HEK293 (cell line): ENCODE results near the gene CCDC9B.
A peak's percentile ranks its signal among the peaks of the same experiment; 100 is the strongest.

Experiments used
- CTCF ChIA-PET: fragments of 350-600 bp; formaldehyde crosslinking; extraction: SDS; loops from one replicate; lab custom pipeline; 2021; ENCODE audit warnings: antibody characterized with exemption; lab: Yijun Ruan, JAX
- POLR2A ChIA-PET: fragments of 300-600 bp; formaldehyde crosslinking; extraction: SDS; loops from one replicate; lab custom pipeline; 2020; ENCODE audit warnings: antibody characterized with exemption, inconsistent platforms; lab: Yijun Ruan, JAX
- H3K27ac ChIP-seq: fragments of 200-500 bp; sonication (Bioruptor generic); 2 replicates; pipeline ENCODE4 v1.5.1; 2014; ENCODE audit warnings: low read depth, low read length, control low read depth, inconsistent platforms; ENCODE audit errors: extremely low read depth
- H3K36me3 ChIP-seq, 2 experiments: fragments of 200-500 bp in 1 of 2; sonication (Bioruptor generic) in 1 of 2; 1 replicate in 1 of 2; 2 replicates in 1 of 2; pipeline ENCODE4 v1.5.1; 2014 to 2017; ENCODE audit warnings: inconsistent platforms in 2 of 2, low read length in 2 of 2; ENCODE audit not compliant: control insufficient read depth in 2 of 2, insufficient read depth in 1 of 2
- H3K4me1 ChIP-seq: fragments of 200-500 bp; sonication (Bioruptor generic); 2 replicates; pipeline ENCODE4 v1.5.1; 2014; ENCODE audit warnings: mild to moderate bottlenecking, low read length, inconsistent platforms; ENCODE audit not compliant: control insufficient read depth, insufficient read depth
- H3K4me3 ChIP-seq: 2 replicates; pipeline ENCODE4 v1.5.1; 2011; ENCODE audit warnings: low read depth, mild to moderate bottlenecking, control low read depth, low read length, moderate library complexity
- H3K9me3 ChIP-seq: fragments of 200-500 bp; sonication (Bioruptor generic); 2 replicates; pipeline ENCODE4 v1.5.1; 2014; ENCODE audit warnings: low read depth, low read length, inconsistent platforms; ENCODE audit not compliant: control insufficient read depth, insufficient read depth
- GLI2 ChIP-seq: fragments of 450-650 bp; formaldehyde crosslinking; IDR thresholded peaks from 2 replicates; pipeline ENCODE4; 2017; ENCODE audit warnings: missing biosample characterization, missing genetic modification characterization, low read depth, borderline replicate concordance
- HOXD13 ChIP-seq: sonication (generic); formaldehyde crosslinking; IDR thresholded peaks from 2 replicates; pipeline ENCODE4 v1.8.0; 2022; ENCODE audit warnings: missing genetic modification reagents, borderline replicate concordance
- KLF7 ChIP-seq: fragments of 450-650 bp; formaldehyde crosslinking; IDR thresholded peaks from 2 replicates; pipeline ENCODE4 v1.5.1; 2016; ENCODE audit warnings: missing biosample characterization, missing genetic modification characterization, borderline replicate concordance
- MYNN ChIP-seq: fragments of 450-650 bp; formaldehyde crosslinking; IDR thresholded peaks from 2 replicates; pipeline ENCODE4 v1.5.1; 2016; ENCODE audit warnings: missing biosample characterization, missing genetic modification characterization, borderline replicate concordance
- OVOL3 ChIP-seq: fragments of 450-650 bp; formaldehyde crosslinking; IDR thresholded peaks from 2 replicates; pipeline ENCODE4 v1.5.1; 2016; ENCODE audit warnings: missing biosample characterization, missing genetic modification characterization
- PRDM10 ChIP-seq: fragments of 450-650 bp; formaldehyde crosslinking; IDR thresholded peaks from 2 replicates; pipeline ENCODE4 v1.5.1; 2016; ENCODE audit warnings: missing biosample characterization, missing genetic modification characterization
- SALL2 ChIP-seq: fragments of 450-650 bp; formaldehyde crosslinking; IDR thresholded peaks from 2 replicates; pipeline ENCODE4 v1.5.0; 2017; ENCODE audit warnings: missing biosample characterization, mild to moderate bottlenecking, missing genetic modification characterization, borderline replicate concordance
- SCRT2 ChIP-seq: fragments of 450-650 bp; formaldehyde crosslinking; IDR thresholded peaks from 2 replicates; pipeline ENCODE4 v1.5.1; 2016; ENCODE audit warnings: missing biosample characterization, missing genetic modification characterization
- SP3 ChIP-seq: fragments of 450-650 bp; formaldehyde crosslinking; IDR thresholded peaks from 2 replicates; pipeline ENCODE4 v1.5.1; 2016; ENCODE audit warnings: missing biosample characterization, missing genetic modification characterization
- ZBTB11 ChIP-seq: fragments of 450-650 bp; formaldehyde crosslinking; conservative IDR thresholded peaks from 2 replicates; pipeline ENCODE4 v1.5.1; 2016; ENCODE audit warnings: low read depth, missing biosample characterization, missing genetic modification characterization
- ZFHX2 ChIP-seq: fragments of 450-650 bp; formaldehyde crosslinking; conservative IDR thresholded peaks from 2 replicates; pipeline ENCODE4 v1.5.1; 2016; ENCODE audit warnings: missing biosample characterization, missing genetic modification characterization
- ZFP3 ChIP-seq: fragments of 450-650 bp; formaldehyde crosslinking; IDR thresholded peaks from 2 replicates; pipeline ENCODE4 v1.5.1; 2016; ENCODE audit warnings: low read depth, missing biosample characterization, missing genetic modification characterization
- ZNF140 ChIP-seq: fragments of 450-650 bp; formaldehyde crosslinking; IDR thresholded peaks from 2 replicates; pipeline ENCODE4 v1.5.1; 2016; ENCODE audit warnings: missing biosample characterization, missing genetic modification characterization
- ZNF274 ChIP-seq, 2 experiments: fragments of 200-500 bp in 1 of 2; fragments of 450-650 bp in 1 of 2; sonication (Bioruptor generic) in 1 of 2; formaldehyde crosslinking in 1 of 2; IDR thresholded peaks; 2 replicates each; pipeline versions ENCODE4 v1.5.1 to v1.6.1; 2014 to 2016; ENCODE audit warnings: borderline replicate concordance in 1 of 2, inconsistent platforms in 1 of 2, low read length in 1 of 2, missing biosample characterization in 1 of 2, missing genetic modification characterization in 1 of 2
- ZNF324 ChIP-seq: fragments of 450-650 bp; formaldehyde crosslinking; IDR thresholded peaks from 2 replicates; pipeline ENCODE4 v1.5.1; 2016; ENCODE audit warnings: missing biosample characterization, missing genetic modification characterization
- ZNF37A ChIP-seq: fragments of 450-650 bp; IDR thresholded peaks from 2 replicates; pipeline ENCODE4 v1.5.1; 2018; ENCODE audit warnings: missing biosample characterization, missing genetic modification characterization
- ZNF404 ChIP-seq: fragments of 450-650 bp; formaldehyde crosslinking; IDR thresholded peaks from 2 replicates; pipeline ENCODE4 v1.5.1; 2017; ENCODE audit warnings: missing biosample characterization, missing genetic modification characterization
- ZNF510 ChIP-seq: fragments of 450-650 bp; formaldehyde crosslinking; IDR thresholded peaks from 2 replicates; pipeline ENCODE4 v1.5.1; 2018; ENCODE audit warnings: mild to moderate bottlenecking, missing genetic modification characterization, missing biosample characterization; ENCODE audit not compliant: insufficient replicate concordance
- ZNF639 ChIP-seq: fragments of 450-650 bp; formaldehyde crosslinking; IDR thresholded peaks from 2 replicates; pipeline ENCODE4 v1.5.1; 2016; ENCODE audit warnings: missing biosample characterization, missing genetic modification characterization
- ZNF777 ChIP-seq: fragments of 450-650 bp; formaldehyde crosslinking; IDR thresholded peaks from 2 replicates; pipeline ENCODE4 v1.5.1; 2017; ENCODE audit warnings: missing biosample characterization, missing genetic modification characterization, borderline replicate concordance

CCDC9B gene

GRCh38 chr15:40332113-40332781 is 8.5 kb downstream of the CCDC9B start:
- Histone ChIP-seq H3K9me3 (no peaks in the 10 kb centered on the region), H3K4me1 (no peaks in the 10 kb centered on the region; the same call in 1 of the 2 replicates), H3K36me3 (no peaks in the 10 kb centered on the region), H3K27ac (no peak overlapping the region), H3K4me3 (no peak overlapping the region)
- TF ChIP-seq MYNN: no peak
- TF ChIP-seq ZFP3: no peak
- peak; percentile 80 for TF ChIP-seq PRDM10 (tag by site-specific recombination)
- no peak for TF ChIP-seq ZNF37A (tag by site-specific recombination)
- ChIA-PET CTCF (interaction anchor here (0.7 to 1.4 kb wide), 4 partner anchors 9 to 88 kb away, joined by 3 to 4 read pairs (median 3); partner anchors contain the start of gene INAFM2), POLR2A (interaction anchor here (0.7 to 1.5 kb wide), 2 partner anchors 8 to 9 kb away, joined by 3 to 5 read pairs; partner anchors contain the start of gene CCDC9B)

DNA sequence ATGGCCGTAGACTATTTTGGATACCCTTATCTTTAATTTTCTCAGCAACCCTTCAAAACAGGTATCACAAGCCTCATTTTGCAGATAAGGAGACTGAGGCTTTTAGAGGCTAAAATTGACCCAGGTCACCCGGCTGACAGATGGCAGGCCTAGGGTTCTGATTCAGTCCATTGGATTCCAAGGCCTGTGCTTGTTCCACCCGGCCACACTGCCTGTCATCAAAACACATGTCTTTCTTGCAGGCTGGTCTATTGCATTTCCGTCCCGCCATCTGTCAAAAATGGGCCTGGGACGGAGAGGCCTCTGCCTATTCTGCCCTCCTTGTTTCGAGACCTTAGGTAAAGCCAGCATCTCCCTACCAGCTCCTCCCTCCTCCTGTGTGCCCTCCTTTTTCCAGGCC is 9.1 kb downstream of the CCDC9B start:
- TF ChIP-seq ZNF510: no peak
- no peak for TF ChIP-seq OVOL3 (tag by site-specific recombination)
- no peak for TF ChIP-seq ZNF140 (tag by site-specific recombination)
- TF ChIP-seq ZNF639 (tag by site-specific recombination): no peak
- TF ChIP-seq SALL2: no peak
- TF ChIP-seq ZNF777: no peak
- TF ChIP-seq SP3 (tag by site-specific recombination): no peak
- no peak for TF ChIP-seq KLF7 (tag by site-specific recombination)
- TF ChIP-seq ZBTB11: no peak
- no peak for TF ChIP-seq ZNF274 (IDR thresholded peaks at IDR 0.05; ENCODE audit: low read length)
- TF ChIP-seq ZNF274 (tag by site-specific recombination; IDR thresholded peaks at IDR 0.05; ENCODE audit: borderline replicate concordance): no peak
- TF ChIP-seq ZNF37A (tag by site-specific recombination): no peak
- TF ChIP-seq ZFHX2 (tag by site-specific recombination): no peak
- TF ChIP-seq HOXD13 (CRISPR knock-in tag): no peak
- no peak for TF ChIP-seq SCRT2 (tag by site-specific recombination)
- TF ChIP-seq ZNF324 (tag by site-specific recombination): no peak
- TF ChIP-seq ZNF404: no peak
- no peak for TF ChIP-seq GLI2 (tag by site-specific recombination)
- no peaks in the 10 kb centered on the region; the same call in 1 of the 2 replicates for H3K4me1 ChIP-seq
- CTCF ChIA-PET: interaction anchor here (0.7 to 1.4 kb wide), 4 partner anchors 9 to 89 kb away, joined by 3 to 4 read pairs (median 3); partner anchors contain the start of gene INAFM2
- H3K9me3 ChIP-seq: no peaks in the 10 kb centered on the region
- POLR2A ChIA-PET: interaction anchor here (0.7 to 1.5 kb wide), 2 partner anchors 9 kb away, joined by 3 to 5 read pairs; partner anchors contain the start of gene CCDC9B
- H3K27ac ChIP-seq: no peak overlapping the region
- H3K36me3 ChIP-seq: peaks cover 0 to 4% of the 10 kb centered on the region in 2 experiments; a peak in 1 of 3 replicates
- H3K4me3 ChIP-seq: no peak overlapping the region
